Neutrophil (primary cell): ENCODE measurements around the gene LRRC37A.
A peak's percentile ranks its signal among the peaks of the same experiment; 100 is the strongest.
"Not testable (repeated sequence)": the region's sequence is repeated elsewhere in the genome, so short reads cannot be mapped to it uniquely, and the experiment has no call there.

Source experiments
- H3K27ac ChIP-seq: fragments of 200-600 bp; sonication (generic); 2 replicates; pipeline ENCODE4 v1.5.1; 2016; ENCODE audit warnings: mild to moderate bottlenecking, moderate library complexity
- H3K27me3 ChIP-seq: fragments of 200-600 bp; sonication (generic); 2 replicates; pipeline ENCODE4 v1.6.0; 2016; ENCODE audit warnings: mild to moderate bottlenecking
- H3K36me3 ChIP-seq: fragments of 200-600 bp; sonication (generic); 2 replicates; pipeline ENCODE4 v1.5.1; 2017
- H3K4me1 ChIP-seq, 2 experiments: fragments of 200-600 bp in 1 of 2; sonication (generic) in 1 of 2; 1 replicate in 1 of 2; 2 replicates in 1 of 2; pipeline versions ENCODE4 v1.5.1 to v1.6.1; 2013 to 2016; ENCODE audit warnings: low read depth in 1 of 2, low read length in 1 of 2, mild to moderate bottlenecking in 1 of 2, moderate library complexity in 1 of 2; ENCODE audit not compliant: control insufficient read depth in 1 of 2, insufficient read depth in 1 of 2
- H3K4me3 ChIP-seq, 2 experiments: fragments of 200-600 bp in 1 of 2; sonication (generic) in 1 of 2; 1 replicate in 1 of 2; 2 replicates in 1 of 2; pipeline ENCODE4 v1.5.1; 2013 to 2016; ENCODE audit warnings: low read depth in 1 of 2, low read length in 1 of 2, mild to moderate bottlenecking in 1 of 2, moderate library complexity in 1 of 2
- H3K9me3 ChIP-seq: fragments of 200-600 bp; sonication (generic); 2 replicates; pipeline ENCODE4 v1.5.1; 2016
- TF ChIP-seq, protein P1 (sequence below): fragments of 200-600 bp; sonication (generic); IDR thresholded peaks from 2 replicates; pipeline ENCODE4 v1.5.1; 2016; ENCODE audit warnings: antibody characterized with exemption

LRRC37A gene

GRCh38 chr17:46294831-46295230 lies at the start of gene LRRC37A:
Gene LRRC37A (plus strand): TSS chr17:46295131. CDS start chr17:46295134, 3 bp downstream.
- H3K27ac ChIP-seq: not testable (repeated sequence)

DNA sequence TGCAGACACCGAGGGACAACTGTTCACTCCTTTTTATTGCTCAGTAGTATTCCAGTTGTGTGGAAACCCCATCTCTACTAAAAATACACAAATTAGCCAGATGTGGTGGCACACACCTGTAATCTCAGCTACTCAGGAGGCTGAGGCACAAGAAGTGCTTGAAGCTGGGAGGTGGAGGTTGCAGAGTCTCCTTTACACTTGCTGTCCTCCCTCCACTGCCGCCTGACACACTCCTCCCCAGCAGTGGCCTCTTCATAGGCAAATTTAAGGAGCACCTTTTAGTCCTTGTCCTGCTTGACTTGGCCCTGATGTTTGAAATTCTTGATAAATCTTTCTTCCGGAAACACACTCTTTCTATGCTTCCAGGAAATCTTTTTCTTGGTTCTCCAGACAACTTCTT lies 45.8 kb upstream of the LRRC37A start:
- H3K36me3 ChIP-seq, H3K27ac ChIP-seq, H3K4me3 ChIP-seq, H3K4me1 ChIP-seq, H3K9me3 ChIP-seq: not testable (repeated sequence)
- H3K27me3 ChIP-seq: peaks cover 15% of the 10 kb centered on the region

More at GRCh38 chr17:46294831-46295230, at the start of gene LRRC37A:
- not testable (repeated sequence) for H3K36me3 ChIP-seq, H3K27me3 ChIP-seq, H3K4me3 ChIP-seq, H3K9me3 ChIP-seq, H3K4me1 ChIP-seq

GRCh38 chr17:46252804-46253203 lies 42.1 kb upstream of the LRRC37A start:
- H3K9me3 ChIP-seq, H3K36me3 ChIP-seq: not testable (repeated sequence)
- H3K27me3 ChIP-seq: peaks cover 12% of the 10 kb centered on the region

GRCh38 chr17:46253722-46254121 lies 41.2 kb upstream of the LRRC37A start:
- not testable (repeated sequence) for H3K36me3 ChIP-seq, H3K9me3 ChIP-seq, H3K4me3 ChIP-seq, H3K27ac ChIP-seq, H3K4me1 ChIP-seq
- H3K27me3 ChIP-seq: peaks cover 12% of the 10 kb centered on the region
- TF ChIP-seq, protein P1, sequence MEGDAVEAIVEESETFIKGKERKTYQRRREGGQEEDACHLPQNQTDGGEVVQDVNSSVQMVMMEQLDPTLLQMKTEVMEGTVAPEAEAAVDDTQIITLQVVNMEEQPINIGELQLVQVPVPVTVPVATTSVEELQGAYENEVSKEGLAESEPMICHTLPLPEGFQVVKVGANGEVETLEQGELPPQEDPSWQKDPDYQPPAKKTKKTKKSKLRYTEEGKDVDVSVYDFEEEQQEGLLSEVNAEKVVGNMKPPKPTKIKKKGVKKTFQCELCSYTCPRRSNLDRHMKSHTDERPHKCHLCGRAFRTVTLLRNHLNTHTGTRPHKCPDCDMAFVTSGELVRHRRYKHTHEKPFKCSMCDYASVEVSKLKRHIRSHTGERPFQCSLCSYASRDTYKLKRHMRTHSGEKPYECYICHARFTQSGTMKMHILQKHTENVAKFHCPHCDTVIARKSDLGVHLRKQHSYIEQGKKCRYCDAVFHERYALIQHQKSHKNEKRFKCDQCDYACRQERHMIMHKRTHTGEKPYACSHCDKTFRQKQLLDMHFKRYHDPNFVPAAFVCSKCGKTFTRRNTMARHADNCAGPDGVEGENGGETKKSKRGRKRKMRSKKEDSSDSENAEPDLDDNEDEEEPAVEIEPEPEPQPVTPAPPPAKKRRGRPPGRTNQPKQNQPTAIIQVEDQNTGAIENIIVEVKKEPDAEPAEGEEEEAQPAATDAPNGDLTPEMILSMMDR: peak; percentile 83

More at GRCh38 chr17:46252804-46253203, 42.1 kb upstream of the LRRC37A start:
- H3K4me3 ChIP-seq, H3K27ac ChIP-seq, H3K4me1 ChIP-seq: not testable (repeated sequence)

- H3K9me3 ChIP-seq, H3K4me3 ChIP-seq, H3K36me3 ChIP-seq, H3K4me1 ChIP-seq, H3K27ac ChIP-seq: not testable (repeated sequence)
- H3K27me3 ChIP-seq: peaks cover 11% of the 10 kb centered on the region
Measured at GRCh38 chr17:46254215-46254614, 40.7 kb upstream of the LRRC37A start.

GRCh38 chr17:46256369-46256768 lies 38.6 kb upstream of the LRRC37A start:
- not testable (repeated sequence) for H3K36me3 ChIP-seq, H3K4me1 ChIP-seq, H3K9me3 ChIP-seq, H3K4me3 ChIP-seq, H3K27ac ChIP-seq
- peaks cover 23% of the 10 kb centered on the region for H3K27me3 ChIP-seq

DNA sequence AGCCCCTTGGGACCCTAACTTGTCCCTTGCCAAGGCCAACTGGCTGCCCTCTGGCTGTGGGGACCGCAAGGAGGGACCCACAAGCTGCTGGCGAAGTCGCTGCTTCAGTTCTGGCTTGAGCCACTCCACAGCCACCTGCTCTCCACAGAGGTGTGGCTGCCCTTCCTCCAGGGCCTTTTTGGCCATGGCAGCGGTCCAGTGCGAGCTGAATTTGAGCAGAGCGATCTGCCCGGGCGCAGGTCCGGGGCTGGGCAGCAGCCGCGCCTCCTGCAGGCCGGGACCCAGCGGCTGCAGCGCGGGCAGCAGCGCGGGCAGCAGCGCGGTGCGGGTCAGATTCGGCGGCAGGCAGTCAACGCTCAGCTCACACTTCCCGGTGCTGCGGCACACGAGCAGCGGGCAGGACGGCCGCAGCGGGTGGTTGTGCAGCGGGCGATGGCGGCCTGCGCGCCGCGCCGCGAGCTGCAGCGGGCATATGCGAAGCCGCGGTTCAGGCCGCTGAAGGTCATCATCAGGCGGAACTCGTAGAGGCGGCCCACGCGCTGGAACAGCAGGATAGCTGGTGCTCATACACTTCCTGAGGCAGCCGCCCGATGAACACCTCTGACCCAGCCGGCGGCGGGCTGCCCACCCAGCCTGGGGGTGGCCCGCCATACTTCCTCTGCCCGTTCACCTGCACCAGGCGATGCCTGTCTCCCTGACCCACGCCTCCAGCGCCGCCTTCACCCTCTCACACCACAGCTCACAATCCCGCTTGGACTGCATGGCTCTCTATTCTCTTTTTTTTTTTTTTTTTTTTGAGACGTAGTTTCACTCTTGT lies 34.9 kb upstream of the LRRC37A start:
- H3K36me3 ChIP-seq, H3K4me1 ChIP-seq, H3K27ac ChIP-seq, H3K9me3 ChIP-seq: not testable (repeated sequence)
- peak overlapping the region; percentile 31 to 45 for H3K4me3 ChIP-seq
- peaks cover 49% of the 10 kb centered on the region for H3K27me3 ChIP-seq

GRCh38 chr17:46262271-46262670 lies 32.7 kb upstream of the LRRC37A start:
- Histone ChIP-seq H3K4me1 (peaks cover 12 to 19% of the 10 kb centered on the region in 2 experiments), H3K9me3 (no peaks in the 10 kb centered on the region), H3K36me3 (no peaks in the 10 kb centered on the region), H3K27me3 (peaks cover 67% of the 10 kb centered on the region), H3K4me3 (no peak overlapping the region), H3K27ac (no peak overlapping the region)
- TF ChIP-seq, protein P1: no peak
